ENCODE measurements around the gene GJB4.
"Not testable (repeated sequence)": the region's sequence is repeated elsewhere in the genome, so short reads cannot be mapped to it uniquely, and the experiment has no call there.

GJB4 gene

GRCh38 chr1:34747638-34747941, 11.9 kb upstream of the GJB4 start:
- DNase-seq, result no peak

DNA sequence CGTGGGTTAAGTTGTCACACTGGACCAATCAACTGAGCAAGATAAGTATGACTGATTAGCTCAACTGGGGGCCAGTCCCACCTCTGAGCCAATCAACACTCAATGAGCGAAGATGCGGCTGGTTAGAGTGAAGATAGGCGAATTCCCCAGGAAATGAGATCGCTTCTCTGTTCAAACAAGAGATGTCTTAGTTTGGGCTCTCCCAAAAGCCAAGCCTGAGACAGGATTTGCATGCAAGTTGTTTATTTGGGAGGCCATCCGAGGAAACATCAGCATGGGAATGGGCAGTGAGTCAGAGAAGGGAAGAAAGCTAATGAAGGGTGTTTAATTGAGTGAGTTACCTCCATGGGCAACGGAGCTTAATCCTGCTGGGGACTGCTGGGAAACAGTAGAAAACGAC, 9.5 kb upstream of the GJB4 start:
- no peak for DNase-seq

- DNase-seq, result no peak
Observed at GRCh38 chr1:34750610-34751009, 8.9 kb upstream of the GJB4 start.

DNA sequence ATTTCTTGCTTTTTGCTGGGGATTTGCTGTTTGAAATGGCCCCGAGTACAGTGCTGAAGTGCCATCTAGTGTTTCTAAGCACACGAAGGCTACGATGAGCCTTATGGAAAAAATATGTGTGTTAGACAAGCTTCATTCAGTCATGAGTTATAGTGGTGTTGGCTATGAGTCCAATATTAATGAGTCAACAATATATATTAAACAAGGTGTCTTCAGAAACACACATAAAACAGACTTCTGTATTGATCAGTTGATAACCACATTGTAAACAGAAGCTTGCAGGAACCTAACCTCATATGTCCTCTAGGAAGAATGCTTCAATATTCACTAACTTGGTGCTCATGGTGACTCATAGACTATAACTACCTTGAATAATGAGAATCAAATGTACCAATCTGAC, 6.4 kb upstream of the GJB4 start:
- no peak for DNase-seq

- DNase-seq, result no peak
Observed at GRCh38 chr1:34754964-34755637, 4.4 kb upstream of the GJB4 start, which contains the start of gene GJB5. GJB5 (plus strand) TSS chr1:34755047; CDS start chr1:34757331, 2,284 bp downstream.

DNA sequence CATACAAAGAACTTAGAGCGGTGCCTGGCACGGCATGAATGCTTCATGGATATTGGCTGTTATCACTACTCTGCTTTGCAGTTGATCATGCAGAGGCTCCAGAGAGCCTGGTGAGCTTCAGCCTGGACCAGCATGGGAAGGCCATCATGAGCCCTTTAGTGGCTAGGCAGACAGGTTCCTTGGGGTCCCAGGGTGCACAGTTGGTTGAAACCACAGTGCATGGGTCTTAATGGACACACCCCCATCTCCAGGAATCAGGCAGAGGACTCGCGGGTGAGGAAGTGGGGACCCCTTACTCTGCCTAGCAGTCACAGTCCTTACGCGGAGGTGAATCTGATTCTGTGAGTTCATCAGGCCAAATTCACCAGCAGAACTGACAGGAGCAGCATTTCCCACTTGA, 3.6 kb upstream of the GJB4 start:
- no peak for DNase-seq

DNA sequence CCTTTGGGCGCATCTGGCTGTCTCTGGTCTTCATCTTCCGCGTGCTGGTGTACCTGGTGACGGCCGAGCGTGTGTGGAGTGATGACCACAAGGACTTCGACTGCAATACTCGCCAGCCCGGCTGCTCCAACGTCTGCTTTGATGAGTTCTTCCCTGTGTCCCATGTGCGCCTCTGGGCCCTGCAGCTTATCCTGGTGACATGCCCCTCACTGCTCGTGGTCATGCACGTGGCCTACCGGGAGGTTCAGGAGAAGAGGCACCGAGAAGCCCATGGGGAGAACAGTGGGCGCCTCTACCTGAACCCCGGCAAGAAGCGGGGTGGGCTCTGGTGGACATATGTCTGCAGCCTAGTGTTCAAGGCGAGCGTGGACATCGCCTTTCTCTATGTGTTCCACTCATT, 2.2 kb upstream of the GJB4 start:
- no peak for DNase-seq

- no peak for DNase-seq
Observed at GRCh38 chr1:34758751-34759150, 789 bp upstream of the GJB4 start.

- no peak for DNase-seq
Observed at GRCh38 chr1:34761176-34761761, 1.7 kb downstream of the GJB4 start.

GRCh38 chr1:34761776-34762307, 2.3 kb downstream of the GJB4 start:
- no peak for DNase-seq

GRCh38 chr1:34762474-34763141, 3.1 kb downstream of the GJB4 start:
- DNase-seq, result no peak

DNA sequence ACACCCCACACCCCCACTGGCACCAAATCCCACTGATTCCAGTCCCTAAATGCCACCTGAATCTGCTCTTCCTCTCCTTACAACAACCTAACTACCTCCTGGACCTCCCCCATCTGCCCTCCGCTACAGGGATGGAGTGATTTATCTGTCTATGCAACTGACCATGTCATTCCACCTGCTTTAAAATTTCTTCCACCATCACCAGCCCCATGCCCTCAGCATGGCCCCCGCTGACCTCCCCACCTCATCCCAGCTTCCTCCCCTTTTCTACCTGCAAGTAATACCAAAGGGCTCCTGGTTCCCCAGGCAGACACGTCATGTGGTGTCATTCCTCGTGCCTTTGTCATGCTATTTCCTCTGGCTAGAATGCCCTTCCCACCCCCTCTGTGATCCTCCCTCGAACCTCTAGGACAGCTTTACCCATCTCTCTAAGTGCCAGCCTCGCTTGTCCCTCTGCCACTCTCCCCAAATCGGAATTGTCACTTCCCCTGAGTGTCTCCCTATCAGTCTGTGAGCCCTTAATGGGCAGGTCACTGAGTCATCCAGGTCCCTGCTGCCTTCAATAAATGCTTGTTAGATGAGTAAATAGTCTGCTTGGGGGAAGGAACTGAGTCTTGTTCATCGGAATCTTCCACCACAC, 3.7 kb downstream of the GJB4 start:
- DNase-seq, result no peak

GRCh38 chr1:34768856-34769255, 9.3 kb downstream of the GJB4 start:
- DNase-seq, result no peak

- no peak for DNase-seq
Observed at GRCh38 chr1:34770891-34771504, 11.5 kb downstream of the GJB4 start.

DNA sequence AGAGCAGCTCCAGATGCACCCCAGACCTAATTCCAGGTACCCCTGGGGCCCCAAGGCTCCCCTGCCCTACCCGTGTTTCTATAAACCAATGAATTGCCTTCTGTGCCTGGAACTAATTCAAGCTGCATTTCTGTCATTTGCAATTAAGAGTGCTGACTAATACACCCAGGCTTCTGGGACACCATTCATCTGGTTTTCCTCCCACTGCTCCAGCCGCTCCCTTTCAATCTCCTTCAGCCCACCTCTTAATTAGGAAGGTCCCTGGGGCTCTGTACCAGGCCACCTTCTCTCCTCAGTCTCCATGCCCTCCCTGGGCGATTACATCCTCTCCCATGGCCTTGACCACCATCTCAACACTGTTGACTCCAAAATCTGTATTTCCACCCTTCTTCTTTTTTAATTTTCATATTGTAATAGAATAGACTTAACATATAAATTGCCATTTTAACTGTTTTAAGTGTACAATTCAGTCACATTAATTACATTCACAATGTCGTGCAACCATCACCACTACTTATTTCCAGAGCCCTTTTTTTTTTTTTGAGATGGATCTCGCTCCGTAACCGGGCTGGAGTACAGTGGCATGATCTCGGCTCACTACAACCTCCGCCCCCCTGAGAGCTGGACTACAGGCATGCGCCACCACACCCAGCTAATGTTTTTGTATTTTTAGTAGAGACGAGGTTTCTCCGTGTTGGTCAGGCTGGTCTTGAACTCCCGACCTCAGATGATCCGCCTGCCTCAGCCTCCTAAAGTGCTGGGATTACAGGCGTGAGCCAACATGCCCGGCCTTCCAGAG, 12.2 kb downstream of the GJB4 start:
- no peak for DNase-seq

GRCh38 chr1:34773114-34773513, 13.6 kb downstream of the GJB4 start:
- not testable (repeated sequence) for DNase-seq

GRCh38 chr1:34774957-34775356, 15.4 kb downstream of the GJB4 start:
- DNase-seq, result no peak

DNA sequence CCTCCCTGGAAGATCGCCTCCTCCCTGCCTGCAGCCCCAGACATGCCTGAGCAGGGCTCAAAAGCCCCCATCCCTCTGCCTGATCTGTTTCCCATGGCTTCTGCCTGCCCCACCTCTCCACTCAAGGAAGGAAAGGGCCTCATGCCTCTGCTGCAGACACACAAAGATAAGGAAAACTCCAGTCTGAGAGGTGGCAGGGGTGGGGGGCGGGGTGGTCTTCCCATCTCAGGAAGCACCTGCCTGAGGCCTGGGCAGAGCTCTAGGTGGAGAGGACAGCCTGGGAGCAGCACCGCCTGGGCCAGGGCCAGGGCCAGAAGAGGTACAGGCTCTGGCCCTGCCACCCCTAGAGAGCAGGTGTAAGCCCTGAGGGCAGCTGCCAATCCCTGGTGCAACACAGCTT, 17.4 kb downstream of the GJB4 start:
- DNase-seq, result no peak

- no peak for DNase-seq
Observed at GRCh38 chr1:34777519-34778321, 18.2 kb downstream of the GJB4 start.

DNA sequence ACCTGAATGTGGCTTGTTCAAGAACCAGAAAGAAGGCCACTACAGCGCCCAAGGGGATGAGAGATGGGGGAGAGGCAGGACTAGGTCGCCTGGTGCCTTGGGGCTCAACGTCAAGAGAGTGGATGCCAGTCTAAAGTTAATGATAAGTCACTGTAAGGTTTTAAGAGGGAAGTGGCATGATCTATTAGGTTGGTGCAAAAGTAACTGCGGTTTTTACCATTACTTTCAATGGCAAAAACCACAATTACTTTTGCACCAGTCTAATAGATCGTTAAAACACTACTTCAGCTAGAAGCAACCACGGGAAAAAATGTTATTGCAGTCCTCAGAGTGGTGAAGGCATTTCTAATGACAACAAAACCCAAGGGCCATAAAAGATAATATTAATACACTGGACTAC, 18.8 kb downstream of the GJB4 start:
- DNase-seq, result no peak

DNA sequence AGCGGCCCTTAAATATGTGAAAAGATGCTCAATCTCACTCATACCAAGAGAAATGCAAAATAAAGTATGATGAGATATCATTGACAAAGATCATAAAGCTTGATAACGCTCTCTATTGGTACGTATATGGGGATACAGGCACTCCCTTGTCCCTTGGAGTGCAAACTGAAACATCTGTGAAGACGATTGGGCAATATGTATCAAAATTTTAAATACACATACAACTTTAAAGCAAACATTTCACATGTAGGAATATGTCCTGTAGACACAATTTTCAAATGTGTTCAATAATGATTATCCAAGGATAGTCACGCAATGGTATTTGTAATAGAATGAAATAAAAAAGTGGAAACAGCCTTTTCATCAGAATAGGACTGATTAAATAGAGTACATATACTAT, 19.5 kb downstream of the GJB4 start:
- DNase-seq, result no peak

GRCh38 chr1:34779526-34779925, 20.0 kb downstream of the GJB4 start:
- no peak for DNase-seq
